OCI-LY3 (cell line): ENCODE measurements around the gene BCR.

Experiments used
- EZH2phosphoT487 ChIP-seq: fragments of 200-600 bp; shearing (Covaris generic); IDR thresholded peaks from 2 replicates; pipeline ENCODE4 v1.6.1; 2018; ENCODE audit warnings: antibody characterized with exemption, mixed run types, low read depth
- TF ChIP-seq, protein P1 (sequence below): fragments of 200-600, 300-600 bp; sonication (generic); IDR thresholded peaks from 2 replicates; pipeline ENCODE4 v1.5.1; 2014; ENCODE audit warnings: antibody characterized with exemption, low read length, low read depth

DNA sequence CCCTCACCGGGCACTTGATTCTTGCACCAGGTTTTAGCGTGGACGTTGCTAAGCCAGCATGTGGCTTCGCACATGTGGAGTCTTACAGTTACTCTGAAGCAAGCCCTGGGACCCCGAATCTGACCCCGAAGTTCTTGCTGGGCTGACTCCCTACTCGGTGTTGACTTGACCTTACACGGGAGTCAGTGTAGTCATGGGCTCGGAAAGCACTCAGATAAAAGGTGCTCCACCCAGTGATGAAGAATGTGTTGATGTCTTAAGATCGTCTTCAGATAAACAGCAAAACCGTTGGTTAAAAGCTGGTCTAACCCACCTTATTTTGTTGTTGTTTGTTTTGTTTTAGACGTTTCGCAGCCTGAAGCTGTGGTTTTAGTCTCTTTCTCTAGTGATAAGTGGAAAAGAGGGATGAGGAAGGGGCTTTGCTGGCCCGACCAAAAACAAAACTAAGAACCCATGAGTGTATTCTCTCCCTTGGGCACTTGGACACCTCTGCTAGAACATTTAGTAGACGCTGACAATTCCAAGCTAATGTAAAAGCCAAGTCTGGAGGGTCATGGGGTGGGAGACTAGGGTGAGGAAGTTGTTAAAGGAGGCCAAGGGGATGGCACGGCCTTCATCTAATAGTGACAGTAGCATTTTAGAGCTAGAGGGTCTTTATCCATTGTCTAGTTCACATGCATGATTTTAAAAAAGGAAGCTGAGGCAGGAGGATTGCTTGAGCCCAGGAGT lies 69.9 kb downstream of the BCR start:
- TF ChIP-seq, protein P1, sequence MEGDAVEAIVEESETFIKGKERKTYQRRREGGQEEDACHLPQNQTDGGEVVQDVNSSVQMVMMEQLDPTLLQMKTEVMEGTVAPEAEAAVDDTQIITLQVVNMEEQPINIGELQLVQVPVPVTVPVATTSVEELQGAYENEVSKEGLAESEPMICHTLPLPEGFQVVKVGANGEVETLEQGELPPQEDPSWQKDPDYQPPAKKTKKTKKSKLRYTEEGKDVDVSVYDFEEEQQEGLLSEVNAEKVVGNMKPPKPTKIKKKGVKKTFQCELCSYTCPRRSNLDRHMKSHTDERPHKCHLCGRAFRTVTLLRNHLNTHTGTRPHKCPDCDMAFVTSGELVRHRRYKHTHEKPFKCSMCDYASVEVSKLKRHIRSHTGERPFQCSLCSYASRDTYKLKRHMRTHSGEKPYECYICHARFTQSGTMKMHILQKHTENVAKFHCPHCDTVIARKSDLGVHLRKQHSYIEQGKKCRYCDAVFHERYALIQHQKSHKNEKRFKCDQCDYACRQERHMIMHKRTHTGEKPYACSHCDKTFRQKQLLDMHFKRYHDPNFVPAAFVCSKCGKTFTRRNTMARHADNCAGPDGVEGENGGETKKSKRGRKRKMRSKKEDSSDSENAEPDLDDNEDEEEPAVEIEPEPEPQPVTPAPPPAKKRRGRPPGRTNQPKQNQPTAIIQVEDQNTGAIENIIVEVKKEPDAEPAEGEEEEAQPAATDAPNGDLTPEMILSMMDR, result no peak
- TF ChIP-seq EZH2phosphoT487, result no peak
